ENCODE results near the gene NRARP.

Gene NRARP

DNA sequence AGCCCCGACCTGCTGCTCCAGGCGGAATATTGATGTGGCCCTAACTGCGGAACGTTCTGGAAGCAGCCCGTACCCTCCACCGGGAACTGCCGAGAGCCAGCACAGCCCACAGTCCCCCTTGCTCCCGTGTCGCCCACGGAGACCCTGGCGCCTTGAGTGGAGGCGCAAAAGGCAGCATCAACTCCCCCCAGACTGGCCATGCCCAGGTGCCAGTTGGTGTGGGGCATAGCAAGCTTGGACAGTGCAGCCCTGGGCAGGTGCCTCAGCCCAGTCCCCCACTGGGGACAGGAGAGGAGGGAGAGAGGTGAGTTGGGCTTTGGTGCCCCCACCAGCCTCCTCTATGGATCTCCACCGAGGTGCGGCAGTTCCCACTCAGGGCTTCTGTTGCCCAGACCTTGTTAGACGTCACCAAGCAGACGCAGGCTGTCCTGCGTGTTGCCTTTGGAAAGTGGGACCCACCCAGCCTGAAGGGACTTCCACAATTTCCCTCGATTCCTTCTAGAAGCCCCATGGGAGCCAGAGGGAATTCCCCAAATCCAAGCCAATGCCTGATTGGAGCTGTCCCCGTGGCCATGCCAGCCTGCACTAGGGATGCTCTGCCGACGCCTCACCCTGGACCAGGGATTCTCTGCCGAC is 19.8 kb upstream of the NRARP start:
- DNase-seq, result no peak

DNA sequence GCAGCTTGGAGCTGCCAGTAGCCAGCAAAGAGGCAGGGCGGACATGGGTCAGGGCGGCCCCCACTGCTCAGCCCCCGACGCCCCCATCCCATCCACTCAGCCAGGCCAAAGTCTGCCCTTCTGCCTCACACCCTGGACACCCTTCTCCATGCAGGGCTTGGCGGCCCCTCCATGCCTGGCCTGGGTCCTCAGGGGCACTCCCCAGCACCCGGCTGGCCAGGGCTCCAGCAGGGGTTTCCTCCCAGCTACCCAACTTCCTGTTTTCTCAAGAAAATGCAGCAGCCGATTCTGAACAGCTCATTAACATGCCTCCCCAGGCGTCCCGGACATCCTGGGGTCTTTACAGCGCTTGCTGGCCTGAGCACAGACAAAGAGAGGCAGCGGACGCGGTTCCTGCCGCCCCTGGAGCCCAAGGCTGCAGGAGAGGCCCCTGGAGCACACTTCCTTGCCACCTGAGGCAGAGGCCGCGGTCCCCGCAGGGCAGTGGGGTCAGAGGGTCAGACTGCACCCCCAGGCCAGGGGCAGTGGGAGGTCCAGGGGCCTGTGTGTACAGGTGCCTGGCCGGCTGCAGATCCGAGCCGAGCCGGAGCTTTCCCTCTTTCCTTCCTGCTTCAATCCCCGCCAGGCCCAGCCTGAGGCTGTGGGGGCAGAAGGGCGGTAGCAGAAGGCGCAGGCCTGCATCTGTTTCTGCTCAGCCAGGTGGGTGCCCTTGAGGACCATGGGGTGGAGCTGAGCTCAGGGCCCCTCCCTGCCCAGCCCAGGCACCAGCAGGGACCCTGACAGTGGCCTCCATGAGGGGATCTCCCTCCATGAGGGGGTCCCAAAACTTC is 18.7 kb upstream of the NRARP start:
- DNase-seq, result no peak

DNA sequence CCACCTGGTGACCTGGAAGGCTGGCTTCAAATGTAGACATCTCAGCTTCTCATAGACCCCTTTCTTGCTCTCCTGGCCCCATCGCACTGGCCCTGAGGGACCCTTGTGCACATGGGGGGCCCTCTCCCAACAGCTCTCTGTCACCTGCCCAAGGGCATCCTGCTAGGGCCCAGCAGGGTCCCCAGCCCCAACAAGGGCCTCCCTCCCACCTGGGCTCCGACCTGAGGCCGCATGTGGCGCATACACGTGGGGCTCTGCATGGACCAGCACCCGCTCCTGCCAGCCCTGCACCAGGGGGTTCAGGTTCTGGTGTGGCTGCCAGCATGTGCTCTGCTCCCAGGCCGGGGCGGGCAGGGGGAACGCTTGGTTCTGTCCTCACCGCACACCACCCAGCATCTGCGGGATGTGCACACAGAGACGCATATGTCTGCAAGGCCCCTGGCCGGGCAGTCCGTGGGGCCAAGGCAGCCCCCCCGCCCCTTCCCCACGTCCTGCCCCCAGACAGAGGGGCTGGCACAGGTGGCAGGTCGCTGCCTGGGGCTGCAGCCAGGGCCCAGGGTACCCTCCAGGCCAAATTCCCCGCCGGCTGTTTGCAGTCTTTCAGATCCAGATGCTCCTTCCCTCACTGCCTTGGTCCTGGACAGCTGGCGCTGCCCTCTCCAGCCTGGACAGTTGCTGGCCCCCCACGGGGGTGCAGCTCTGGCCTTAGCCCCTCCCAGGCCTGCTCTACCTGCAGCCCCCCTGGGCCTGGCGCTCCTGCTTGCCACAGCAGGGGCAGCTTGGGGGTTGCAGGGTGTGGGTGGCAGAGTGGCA is 17.9 kb upstream of the NRARP start:
- no peak for DNase-seq

DNA sequence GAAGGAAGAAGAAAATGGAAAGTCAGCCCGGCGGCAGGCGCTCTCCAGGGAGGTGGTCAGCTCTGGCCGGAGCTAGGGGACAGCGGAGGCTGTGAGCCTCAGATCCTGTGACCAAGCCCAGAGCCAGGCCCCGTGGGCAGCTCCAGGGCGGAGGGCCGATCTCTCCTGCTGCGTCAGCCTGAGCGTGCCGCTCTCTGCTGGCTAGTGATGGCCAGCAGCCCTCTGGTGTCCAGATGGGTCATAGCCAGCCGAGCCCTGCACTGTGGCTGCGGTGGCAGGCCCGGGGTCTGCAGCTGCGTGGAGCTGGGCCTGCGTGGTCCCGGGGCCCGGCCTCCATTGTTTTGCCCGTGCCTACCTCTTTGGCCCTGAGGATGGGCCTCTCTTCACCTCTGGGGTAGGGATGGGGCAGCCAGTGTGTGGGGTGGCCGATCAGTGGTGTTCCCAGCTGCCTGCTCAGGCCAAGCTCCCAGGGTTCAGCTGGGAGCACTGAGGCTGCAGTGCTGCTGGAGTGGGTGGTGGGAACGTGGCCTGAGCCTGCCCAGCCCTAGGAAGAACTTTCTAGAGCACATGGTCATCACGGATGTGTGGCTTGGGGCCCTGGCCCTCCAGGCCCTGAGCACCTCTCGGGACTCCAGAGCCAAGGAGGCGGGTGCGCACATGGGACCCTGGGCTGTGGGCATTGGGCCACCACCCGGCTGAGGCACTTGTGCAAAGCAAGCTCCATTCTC is 17.1 kb upstream of the NRARP start:
- DNase-seq, result no peak

DNA sequence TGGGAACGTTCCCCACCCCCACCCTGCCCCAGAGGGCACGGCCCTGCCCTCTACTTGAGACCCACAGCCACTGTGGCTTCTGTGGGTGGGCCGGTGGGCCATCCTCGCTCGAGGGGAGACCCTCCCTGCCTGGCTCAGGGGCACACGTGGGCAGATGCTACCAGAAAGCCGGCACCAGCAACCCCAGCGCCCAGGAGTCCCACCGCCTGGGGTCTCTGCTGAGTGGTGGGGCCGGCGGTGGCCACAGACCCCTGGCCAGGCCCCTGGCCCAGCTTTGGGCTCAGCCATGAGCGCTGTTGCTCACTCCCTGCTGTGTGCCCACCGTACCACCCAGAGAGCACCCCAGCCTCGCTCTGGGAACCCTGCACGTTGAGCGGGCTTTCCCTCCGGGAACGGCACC is 16.5 kb upstream of the NRARP start:
- no peak for DNase-seq

DNA sequence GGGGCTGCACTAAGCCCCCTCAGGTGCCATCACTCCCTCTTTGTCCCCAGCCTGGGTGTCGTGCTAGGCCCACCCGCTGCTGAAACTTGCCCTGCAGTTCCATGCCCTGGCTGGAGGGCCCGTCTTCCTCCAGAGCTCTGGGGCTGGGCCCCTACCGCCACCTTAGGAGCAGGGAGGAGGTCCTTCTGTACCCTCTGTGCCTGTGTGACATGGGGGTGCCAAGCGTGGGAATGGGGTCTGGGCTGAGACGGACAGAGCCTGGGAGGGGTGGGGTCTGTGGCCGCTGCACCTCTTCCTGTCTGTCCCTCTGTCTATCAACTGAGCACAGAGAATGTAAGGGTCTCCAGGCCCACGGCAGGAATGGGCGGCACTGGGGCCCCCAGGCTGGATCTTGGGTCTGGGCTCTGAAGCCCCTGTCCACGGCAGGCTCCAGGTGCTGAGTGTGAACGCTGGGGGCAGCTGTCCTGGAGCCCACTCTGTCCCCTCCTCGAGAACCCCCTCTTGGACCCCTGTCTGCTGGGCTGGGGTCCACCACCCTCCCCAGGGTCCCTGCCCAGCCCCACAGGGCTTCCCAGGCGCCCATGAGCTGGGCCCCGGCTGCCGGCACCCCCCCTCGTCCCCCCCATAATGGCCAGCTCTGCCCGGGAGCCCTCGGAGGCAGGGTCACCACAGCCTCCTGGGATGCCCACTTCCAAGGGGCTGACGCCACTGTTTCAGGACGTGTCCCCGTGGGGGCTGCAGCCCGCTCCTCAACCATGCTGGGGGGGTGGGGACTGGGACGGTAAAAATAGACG is 15.8 kb upstream of the NRARP start:
- no peak for DNase-seq

DNA sequence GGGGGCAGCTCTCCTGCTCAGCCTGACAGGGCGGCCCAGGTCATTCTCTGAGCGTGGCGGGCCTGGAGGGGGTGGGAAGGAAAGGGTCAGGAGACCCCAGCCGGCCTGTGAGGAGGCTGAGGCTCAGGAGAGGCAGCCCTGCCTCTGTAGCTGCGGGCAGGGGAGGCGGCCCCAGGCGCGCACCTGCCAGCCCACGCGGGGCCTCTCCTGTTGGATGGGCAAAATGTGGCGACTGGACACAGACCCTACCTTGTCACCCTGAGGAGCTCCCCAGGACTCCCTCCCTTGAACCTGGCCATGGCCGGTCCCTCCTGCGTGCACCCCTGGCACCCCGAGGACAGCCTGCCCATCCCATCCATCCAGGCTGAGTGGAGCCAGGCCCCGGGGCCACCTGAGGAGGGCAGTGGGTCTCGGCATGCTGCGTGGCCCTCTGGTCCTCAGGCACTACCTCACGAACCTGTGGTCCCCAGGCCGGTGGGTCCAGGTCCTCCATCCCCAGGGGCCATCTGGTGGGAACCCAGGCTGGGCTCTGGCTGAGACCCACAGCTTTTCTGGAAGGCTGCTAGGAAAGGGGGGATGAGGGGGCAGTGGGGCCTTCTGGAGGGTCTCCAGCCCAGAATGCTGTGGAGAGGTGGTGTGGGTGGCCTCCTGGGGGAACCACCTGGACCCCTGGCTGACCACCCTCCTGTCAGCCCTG is 15.1 kb upstream of the NRARP start:
- DNase-seq, result no peak

DNA sequence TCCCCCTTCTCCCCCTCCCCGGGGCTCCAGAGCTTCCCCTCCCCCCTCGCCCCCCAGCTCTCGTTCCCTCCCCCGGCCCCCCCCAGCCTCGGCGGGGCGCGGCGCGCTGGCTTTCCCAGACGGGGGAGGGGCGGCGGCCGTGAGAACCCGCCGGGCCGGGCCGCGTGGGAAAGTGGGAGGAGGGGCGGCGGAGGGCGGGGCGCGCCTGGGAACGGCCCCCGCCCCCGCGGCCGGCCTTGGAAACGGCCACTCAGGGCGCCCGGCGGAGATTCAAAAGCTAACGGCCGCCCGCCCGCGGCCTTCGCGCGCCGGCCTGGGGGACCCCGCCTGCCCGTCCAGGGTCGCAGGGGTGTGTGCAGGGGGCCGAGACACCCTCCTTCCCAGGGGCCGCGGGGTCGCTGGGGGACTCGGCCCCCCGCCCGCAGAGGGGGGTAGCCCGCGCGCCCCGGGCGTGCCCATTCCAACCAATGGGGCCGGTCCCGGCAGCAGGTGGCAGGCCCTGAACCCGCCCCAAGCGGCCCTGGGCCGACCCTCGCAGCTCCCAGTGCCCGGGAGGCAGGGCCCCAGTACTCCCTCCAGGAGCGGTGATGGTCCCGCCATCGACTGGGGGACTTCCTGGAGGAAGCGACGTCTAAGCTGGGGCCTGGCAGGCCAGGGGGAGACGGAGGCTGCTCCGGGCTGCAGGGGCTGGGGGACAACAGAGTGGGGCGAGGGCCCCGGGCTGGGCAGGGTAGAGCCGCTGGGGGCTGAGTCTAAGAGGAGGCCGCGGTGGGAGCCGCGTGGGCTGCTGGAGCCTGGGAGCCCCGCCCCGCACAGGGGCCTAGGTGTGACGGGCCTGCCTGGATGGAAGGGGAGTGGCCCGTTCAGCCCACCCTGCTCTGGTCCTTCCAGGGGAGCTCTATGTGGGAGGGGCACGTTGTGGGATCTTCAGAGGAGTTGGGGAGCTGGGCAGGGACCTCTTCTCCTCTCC is 14.2 kb upstream of the NRARP start:
- DNase-seq, result peak; percentile 87

DNA sequence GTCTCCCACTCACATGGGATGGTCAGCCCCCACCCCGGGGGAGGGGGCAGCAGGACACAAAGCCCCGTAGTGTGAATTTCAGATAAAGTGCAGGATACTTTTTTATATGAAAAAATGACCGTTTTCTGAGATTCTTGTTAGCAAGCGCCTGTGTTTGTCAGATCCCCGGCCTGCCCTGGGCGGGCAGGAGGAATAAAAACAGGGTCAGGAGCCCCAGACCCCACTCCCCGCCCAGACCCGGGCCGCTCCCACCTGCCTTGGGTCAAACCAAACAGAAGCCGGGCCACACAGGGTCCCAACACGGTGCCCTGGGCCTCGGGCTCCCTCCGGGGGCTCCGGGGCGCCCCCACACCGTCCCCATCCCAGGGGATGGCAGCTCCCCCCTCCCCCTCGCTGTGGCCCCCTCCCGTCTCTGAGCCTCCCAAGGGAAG is 13.5 kb upstream of the NRARP start:
- no peak for DNase-seq

DNA sequence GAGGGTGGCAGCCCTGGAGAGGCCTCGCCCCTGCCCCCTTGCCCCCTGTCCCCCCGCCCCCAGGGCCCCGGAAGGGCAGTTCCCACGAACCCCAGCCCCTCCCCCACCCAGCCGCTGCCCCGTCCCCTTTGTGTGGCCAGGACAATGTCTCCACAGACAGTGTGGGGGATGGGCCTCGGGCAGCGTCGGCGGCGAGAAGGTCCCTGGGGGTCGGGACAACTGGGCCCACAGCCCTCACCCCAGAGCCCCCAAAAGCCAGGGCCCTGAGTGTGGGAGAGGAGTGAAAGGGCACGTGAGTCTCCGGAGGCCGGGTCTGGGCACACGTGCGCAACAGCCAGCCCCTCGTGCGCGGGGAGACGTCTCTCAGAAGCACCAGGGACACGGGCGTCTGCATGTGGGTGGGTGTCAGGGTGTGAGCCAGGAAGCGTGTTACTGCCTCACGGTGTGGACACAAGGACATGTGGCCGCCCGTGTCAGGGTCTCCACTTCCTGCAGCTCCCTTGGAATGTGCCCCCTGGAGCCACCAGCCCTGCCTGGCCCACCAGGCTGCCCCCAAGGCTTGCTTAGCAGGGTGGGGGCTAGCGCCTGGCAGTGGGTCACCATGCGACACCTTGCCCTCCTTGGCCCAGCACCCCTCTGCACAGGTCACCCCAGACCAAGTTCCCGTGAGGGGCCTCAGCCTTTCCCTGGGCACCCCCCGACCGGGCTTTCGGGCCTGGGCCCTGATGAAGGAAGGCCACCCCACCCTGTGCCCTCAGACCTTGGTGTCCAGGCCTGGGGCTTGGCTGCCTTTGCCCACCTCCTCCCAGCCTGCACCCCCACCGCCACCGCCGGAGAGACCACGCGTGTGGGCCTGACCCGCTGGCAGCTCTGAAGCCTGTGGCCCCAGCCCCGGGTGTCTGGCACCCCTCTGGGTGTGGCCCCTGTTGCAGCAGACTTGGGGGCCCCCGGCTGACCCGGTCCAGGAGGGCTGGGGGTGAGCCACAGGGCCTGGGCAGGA is 12.8 kb upstream of the NRARP start:
- no peak for DNase-seq

DNA sequence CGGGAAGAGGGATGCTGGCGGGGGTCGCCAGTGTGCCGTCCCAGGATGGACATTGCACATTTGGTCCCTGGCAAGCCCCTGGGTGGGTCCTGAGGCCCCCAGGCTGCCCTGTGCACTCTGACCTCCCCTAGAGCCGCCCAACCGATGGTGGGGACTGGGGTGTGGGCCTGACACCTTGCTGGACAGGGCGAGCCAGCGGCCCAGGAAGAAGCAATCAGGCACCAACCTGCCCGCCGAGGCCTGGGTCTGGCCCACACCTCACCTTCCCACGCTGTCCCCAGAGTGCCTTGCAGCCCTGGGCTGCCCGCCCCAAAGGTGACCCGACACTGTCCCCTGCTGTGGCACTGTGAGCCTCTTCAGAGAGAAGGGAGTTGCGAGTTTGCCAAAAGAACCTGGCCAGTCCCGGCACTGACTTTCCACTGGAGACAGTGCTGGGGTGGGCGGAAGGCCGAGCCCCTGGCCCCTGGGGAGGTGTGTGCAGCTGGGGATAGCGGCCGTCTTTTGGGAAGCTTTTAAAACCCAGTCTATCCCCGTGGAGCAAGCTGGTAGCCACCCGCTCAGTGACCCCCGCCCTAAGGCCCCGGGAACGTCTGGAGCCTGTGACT is 12.0 kb upstream of the NRARP start:
- DNase-seq, result no peak

DNA sequence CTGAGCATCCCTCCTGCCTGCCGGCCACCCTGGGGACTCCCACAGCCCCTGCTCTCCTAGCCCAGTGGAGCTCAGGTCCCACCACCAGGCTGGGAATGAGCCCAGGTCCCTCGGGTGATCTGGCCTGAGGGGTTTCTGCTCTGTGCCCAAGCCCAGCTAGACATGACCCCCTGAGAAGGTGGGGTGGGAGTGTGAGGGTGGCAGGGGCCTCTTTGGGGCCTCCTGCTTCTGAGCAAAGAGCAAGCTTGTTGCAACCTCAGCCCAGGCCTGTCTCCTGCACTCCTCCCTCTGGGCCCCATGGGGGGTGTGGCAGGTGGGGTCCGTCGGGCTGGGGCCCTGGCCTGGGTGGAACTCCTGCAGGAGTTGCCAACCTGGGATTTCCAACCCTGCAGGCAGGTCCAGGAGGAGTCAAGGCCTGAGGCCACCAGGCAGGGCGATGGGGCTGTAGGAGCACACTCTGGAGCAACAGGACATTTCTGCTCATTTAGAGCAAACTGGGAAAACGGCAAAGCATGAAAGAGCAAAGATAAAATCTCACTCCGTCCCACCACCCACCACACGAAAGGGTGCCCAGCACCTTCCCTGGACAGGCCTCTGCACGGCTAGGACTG is 11.4 kb upstream of the NRARP start:
- DNase-seq, result no peak

DNA sequence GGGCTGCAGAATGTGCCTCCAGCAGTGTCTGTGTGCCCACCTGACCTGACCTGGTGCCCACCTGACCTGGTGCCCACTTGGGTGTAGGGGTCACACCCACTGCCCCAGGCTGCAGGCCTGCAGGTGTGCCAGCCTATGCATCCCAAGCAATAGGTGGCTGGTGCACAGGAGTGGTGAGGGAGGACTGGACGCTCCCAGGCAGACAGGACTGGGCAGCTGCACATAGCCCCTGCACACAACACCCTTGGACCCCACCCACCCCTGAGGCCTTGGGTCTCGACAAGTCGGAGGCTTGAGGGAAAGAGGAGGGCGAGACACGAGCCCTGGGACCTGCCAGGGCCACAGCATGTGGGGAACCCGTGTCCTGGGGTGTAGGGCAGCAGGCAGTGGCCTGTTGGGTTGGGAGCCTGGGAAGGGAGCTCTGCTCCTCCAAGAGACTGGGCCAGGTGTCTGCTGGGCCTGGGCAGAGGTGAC is 10.8 kb upstream of the NRARP start:
- no peak for DNase-seq

DNA sequence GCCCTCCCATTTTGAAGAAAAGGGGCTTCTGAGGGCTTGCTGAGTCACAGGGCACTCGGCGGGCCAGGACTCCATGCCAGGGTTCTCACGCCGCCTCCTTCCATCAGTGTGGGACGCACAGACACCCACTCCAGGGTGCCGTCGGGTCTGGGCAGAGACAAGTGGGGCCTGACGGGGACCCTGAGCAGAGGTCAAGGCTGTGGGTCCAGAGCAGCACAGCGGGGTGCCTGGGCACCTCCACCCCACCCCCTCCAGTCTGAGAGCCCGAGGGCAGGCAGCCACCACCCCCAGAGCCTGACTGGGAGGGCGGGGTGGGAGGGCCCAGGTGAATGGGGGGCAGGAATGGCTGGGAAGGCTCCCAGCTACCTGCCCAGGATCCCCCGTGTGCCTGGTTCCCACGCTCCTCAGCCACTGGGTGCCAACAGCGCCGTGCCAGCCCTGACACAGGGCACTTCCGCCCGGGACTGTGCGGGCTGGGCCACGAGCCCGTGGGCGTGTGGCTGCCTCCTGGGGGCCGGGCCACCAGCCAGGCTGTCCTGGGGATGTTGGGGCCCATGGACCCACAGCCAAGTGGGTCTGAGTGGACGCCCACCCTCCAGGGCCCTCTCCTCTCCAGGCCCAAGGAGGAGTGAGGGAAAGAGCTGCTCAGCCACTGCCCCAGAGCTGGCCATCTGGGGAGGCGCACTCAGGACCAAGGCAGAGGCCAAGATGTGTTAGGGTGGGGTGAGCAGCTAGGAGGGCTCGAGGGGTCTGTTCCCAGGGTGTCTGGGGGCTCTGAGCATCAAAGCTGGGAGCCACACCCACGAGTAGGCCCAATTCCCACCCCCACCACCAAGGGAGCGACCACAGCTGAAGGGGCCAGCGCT is 10.1 kb upstream of the NRARP start:
- DNase-seq, result no peak

DNA sequence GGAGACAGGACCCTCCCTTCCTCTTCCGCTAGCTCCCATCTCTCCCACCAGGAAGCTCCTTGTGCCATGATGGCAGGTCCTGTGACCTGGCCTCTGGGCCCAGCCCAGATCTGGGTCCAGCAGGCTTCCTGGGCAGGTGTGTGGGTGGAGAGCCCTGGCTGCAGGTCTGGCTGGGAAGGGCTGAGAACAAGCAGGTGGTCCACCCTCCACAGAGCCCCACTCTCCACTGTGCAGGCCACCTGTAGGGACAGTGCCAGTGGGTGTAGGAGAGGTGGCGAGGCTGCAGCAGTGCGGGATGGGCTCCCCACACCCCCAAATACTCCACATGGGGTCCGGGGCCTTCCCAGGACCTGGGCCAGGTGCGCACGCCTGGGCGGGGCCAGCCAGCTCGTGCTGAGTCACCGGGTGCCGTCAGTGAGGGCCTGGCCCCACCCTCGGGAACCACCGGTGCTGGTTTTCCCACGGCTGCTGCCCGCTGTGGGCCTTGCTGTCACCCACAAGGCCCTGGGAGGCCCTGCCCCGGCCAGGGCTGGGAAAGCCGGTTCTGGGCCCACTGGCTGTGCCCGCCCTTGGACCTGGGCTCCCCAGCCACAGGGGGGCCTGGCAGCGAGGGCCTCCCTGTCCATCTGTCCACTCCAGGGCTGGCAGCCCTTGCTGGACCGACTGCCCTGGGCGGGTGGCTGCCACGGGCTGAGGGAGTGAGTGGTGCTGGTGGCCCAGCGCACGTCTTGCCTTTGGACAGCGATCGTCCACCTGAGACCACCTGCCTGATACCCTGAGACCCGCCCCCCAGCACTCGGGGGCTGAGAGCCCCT is 9.3 kb upstream of the NRARP start:
- peak; percentile 98 for DNase-seq
